NK-92 treated with Interleukin-12 subunit alpha and Interleukin-12 subunit beta, amount 100 ng/mL, for 24 hours (cell line): ENCODE measurements around the gene SCN2B.
"Not testable (repeated sequence)": the region's sequence is repeated elsewhere in the genome, so short reads cannot be mapped to it uniquely, and the experiment has no call there.

Source experiments
- DNase-seq: peaks from one replicate; lab custom pipeline; 2025; lab: John Stamatoyannopoulos, UW

The SCN2B gene

GRCh38 chr11:118206391-118207031, 30.1 kb upstream of the SCN2B start:
- DNase-seq, result no peak

- no peak for DNase-seq
Observed at GRCh38 chr11:118205606-118206378, 29.4 kb upstream of the SCN2B start.

GRCh38 chr11:118202599-118203422, 26.4 kb upstream of the SCN2B start:
- DNase-seq, result peak; percentile 81

- no peak for DNase-seq
Observed at GRCh38 chr11:118201966-118202365, 25.5 kb upstream of the SCN2B start.

GRCh38 chr11:118200901-118201680, 24.7 kb upstream of the SCN2B start:
- DNase-seq, result no peak

GRCh38 chr11:118200497-118200896, 24.1 kb upstream of the SCN2B start:
- no peak for DNase-seq

GRCh38 chr11:118199135-118199534, 22.7 kb upstream of the SCN2B start:
- no peak for DNase-seq

- peak; percentile 78 for DNase-seq
Observed at GRCh38 chr11:118198370-118198769, 21.9 kb upstream of the SCN2B start.

GRCh38 chr11:118194835-118195627, 18.6 kb upstream of the SCN2B start:
- no peak for DNase-seq

- no peak for DNase-seq
Observed at GRCh38 chr11:118193910-118194566, 17.6 kb upstream of the SCN2B start.

- DNase-seq, result not testable (repeated sequence)
Observed at GRCh38 chr11:118192817-118193216, 16.4 kb upstream of the SCN2B start.

- not testable (repeated sequence) for DNase-seq
Observed at GRCh38 chr11:118190942-118191506, 14.6 kb upstream of the SCN2B start.

GRCh38 chr11:118186346-118187107, 10.1 kb upstream of the SCN2B start:
- DNase-seq, result no peak

- no peak for DNase-seq
Observed at GRCh38 chr11:118184784-118185579, 8.5 kb upstream of the SCN2B start.

GRCh38 chr11:118183691-118184090, 7.3 kb upstream of the SCN2B start:
- not testable (repeated sequence) for DNase-seq

GRCh38 chr11:118180300-118180703, 3.9 kb upstream of the SCN2B start:
- DNase-seq, result no peak

- no peak for DNase-seq
Observed at GRCh38 chr11:118176778-118177134, 317 bp upstream of the SCN2B start.
